GM18505 (cell line): ENCODE measurements around the gene LRRC56.

Experiments used
- ATAC-seq: cut with Tn5 transposase; IDR thresholded peaks from one replicate; pipeline ENCODE4 v1.9.1; 2021; ENCODE audit not compliant: unreplicated experiment
- POLR2A ChIP-seq: IDR thresholded peaks from 4 replicates; pipeline ENCODE4 v1.6.1; 2011; ENCODE audit warnings: borderline replicate concordance; ENCODE audit not compliant: insufficient read depth, insufficient read length; ENCODE audit errors: extremely low read depth

The LRRC56 gene

GRCh38 chr11:597166-597725 is 59.9 kb downstream of the LRRC56 start:
- no peak for TF ChIP-seq POLR2A
- ATAC-seq: no peak

GRCh38 chr11:598005-598680 is 60.8 kb downstream of the LRRC56 start:
- no peak for TF ChIP-seq POLR2A

GRCh38 chr11:601573-602245 is 64.4 kb downstream of the LRRC56 start:
- no peak for ATAC-seq

More at GRCh38 chr11:598005-598680, 60.8 kb downstream of the LRRC56 start:
- ATAC-seq: no peak

GRCh38 chr11:603154-603553 is 65.8 kb downstream of the LRRC56 start:
- ATAC-seq: no peak
- no peak for TF ChIP-seq POLR2A

More at GRCh38 chr11:601573-602245, 64.4 kb downstream of the LRRC56 start:
- no peak for TF ChIP-seq POLR2A
